ENCODE results near the gene LRCH1.
A peak's percentile ranks its signal among the peaks of the same experiment; 100 is the strongest.

The LRCH1 gene

DNA sequence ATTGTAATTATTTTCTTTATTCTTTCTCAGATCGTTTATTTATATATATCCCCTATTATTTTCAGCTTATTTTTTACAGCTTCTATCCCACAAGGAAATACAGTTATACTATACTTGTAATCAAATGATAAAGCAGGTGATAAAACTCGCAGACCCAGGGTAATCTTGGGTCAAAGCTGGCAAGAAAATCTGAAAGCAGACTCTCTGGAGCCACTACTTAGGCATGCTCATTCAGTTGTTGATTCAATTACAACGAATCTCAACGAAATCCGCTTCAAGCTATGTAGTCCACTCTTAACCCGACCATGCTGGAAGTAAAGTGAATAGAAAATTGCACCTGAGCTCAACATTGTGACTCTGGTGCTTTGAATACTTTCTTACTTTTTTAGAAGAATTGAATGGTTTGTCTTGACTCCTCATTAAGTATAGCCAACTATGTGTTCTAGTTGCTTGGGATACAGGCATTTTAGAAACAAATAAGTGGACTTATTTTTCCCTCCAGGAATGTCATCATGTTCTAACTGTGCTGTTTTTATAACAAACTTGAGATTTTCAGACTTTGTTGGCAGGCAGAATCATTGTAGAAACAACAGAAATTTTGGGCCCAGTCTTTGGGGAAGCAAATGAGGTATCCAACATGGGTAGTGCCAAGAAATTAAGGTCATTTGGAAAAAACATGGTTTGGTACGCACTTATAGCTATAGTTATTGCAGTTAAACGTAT lies 222.6 kb downstream of the LRCH1 start:
- Histone ChIP-seq H3K4me3 (no peak overlapping the region), H3K27ac (peak overlapping the region; percentile 60 to 83)
- DNase-seq (ENCODE audit: low spot score) = no peak
- no peak for TF ChIP-seq CTCF (IDR thresholded peaks at IDR 0.05)

DNA sequence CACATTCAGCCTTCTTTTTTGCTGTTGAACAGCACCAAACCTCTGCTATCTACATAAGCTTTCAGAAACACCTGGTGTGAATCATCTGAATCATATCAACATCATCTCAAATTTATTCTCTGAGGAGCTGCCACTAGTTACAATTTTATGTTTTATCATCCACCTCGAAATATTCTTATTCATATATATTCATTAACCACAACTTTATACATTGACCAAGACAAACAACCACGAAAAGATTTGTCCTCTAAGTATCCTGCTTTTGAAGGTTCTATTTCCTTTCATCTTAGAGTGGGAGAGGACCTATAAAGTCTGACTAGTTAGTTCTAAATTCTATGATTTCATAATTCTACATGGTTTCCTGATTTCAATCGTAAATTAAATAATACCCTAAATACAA lies 225.1 kb downstream of the LRCH1 start:
- Histone ChIP-seq H3K27ac (peak overlapping the region; percentile 29 to 68), H3K4me3 (no peak overlapping the region)
- DNase-seq (ENCODE audit: low spot score) = no peak
- TF ChIP-seq CTCF (IDR thresholded peaks at IDR 0.05) = no peak

DNA sequence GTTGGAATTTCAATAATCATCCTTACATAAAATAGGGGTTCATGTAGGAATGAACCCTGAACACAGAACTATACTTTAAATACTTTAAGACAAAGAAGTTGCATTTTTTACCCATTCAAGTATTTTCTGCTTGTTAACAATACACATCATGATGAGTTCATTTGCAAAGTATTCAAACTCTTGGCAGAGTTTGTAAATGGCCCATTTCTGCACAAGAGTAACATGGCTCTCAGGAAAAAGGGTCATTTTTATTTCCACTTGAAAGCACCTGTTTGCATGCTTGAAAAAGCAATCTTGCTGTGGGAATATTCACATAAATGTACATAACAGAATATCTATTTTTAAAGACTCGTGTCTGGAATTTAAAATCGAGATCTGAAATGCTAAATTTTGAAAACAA lies 225.9 kb downstream of the LRCH1 start:
- TF ChIP-seq CTCF (IDR thresholded peaks at IDR 0.05) = no peak
- no peak for DNase-seq (ENCODE audit: low spot score)
- H3K27ac ChIP-seq = peak overlapping the region; percentile 29 to 68
- no peak overlapping the region for H3K4me3 ChIP-seq

DNA sequence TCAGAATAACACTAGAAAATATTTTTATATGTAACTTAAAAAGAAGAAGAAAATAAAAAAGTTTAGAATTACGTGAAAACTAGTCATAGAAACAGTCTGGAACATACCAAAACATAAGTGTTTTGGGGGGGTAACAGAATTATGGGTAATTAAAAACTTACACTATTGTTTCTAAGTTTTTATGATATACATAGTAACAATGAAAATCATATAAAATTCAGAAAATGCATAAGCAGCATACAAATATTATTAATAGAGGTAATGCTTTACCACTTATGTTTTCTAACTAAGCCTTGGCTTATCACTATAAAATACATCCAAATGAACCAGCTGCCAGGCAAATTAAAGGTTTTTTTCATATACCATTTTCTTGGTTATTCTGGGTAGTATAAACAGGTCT lies 229.1 kb downstream of the LRCH1 start:
- H3K27ac ChIP-seq = no peak overlapping the region
- no peak for TF ChIP-seq CTCF (IDR thresholded peaks at IDR 0.05)
- no peak for DNase-seq (ENCODE audit: low spot score)
- no peak overlapping the region for H3K4me3 ChIP-seq

- no peak for DNase-seq (ENCODE audit: low spot score)
- TF ChIP-seq CTCF (IDR thresholded peaks at IDR 0.05) = no peak
- no peak overlapping the region for H3K27ac ChIP-seq
These were observed 229.7 kb downstream of the LRCH1 start for GRCh38 chr13:46782691-46783090.

DNA sequence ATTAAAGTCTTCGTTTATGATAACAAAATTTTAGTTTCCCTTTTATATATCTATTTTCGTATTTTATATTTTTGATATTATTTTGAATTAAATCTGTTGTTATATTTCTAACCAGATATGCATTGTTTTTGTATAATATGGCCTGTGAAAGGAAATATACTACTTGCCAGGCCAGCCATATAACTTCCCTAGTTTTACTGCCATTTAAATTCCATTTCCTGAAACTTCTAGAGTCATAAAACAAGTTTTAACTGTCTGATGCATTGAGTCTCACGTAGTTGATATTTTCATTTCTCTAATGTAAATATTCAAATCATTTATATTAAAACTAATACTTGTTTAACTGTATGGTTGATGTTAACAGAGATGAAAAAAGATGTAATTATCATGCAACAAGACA lies 230.5 kb downstream of the LRCH1 start:
- Histone ChIP-seq H3K4me3 (no peak overlapping the region), H3K27ac (no peak overlapping the region)
- no peak for DNase-seq (ENCODE audit: low spot score)
- TF ChIP-seq CTCF (IDR thresholded peaks at IDR 0.05) = no peak

More at GRCh38 chr13:46782691-46783090, 229.7 kb downstream of the LRCH1 start:
- H3K4me3 ChIP-seq = no peak overlapping the region

DNA sequence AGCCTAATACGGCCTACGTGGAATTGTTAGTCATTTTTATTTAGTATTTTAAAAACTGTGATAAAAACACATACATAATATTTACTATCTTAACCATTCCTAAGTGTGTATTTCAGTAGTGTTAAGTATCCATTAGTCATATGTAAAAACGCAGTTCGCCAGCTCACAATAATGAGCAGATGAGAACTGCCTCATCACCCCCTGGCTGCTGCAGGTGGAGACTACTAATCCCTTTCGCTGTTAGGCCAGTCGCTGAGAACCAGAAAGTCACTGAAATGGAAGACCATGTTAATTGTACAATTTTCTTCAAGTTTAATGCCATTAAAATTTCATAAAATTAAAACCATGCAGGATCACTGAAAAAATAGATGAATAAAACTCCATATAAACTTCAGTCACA lies 242.4 kb downstream of the LRCH1 start:
- no peak for TF ChIP-seq CTCF (IDR thresholded peaks at IDR 0.05)
- DNase-seq (ENCODE audit: low spot score) = no peak
- no peak overlapping the region for H3K27ac ChIP-seq
- H3K4me3 ChIP-seq = peak overlapping the region; percentile 16

Measured in coronary artery (tissue), 2 donors.